NCI-H526 treated with DMSO at 0.1 percent for 48 hours (cell line): ENCODE measurements around the gene PALLD.

Source experiments
- DNase-seq: peaks from one replicate; lab custom pipeline; 2025; lab: John Stamatoyannopoulos, UW

PALLD gene

DNA sequence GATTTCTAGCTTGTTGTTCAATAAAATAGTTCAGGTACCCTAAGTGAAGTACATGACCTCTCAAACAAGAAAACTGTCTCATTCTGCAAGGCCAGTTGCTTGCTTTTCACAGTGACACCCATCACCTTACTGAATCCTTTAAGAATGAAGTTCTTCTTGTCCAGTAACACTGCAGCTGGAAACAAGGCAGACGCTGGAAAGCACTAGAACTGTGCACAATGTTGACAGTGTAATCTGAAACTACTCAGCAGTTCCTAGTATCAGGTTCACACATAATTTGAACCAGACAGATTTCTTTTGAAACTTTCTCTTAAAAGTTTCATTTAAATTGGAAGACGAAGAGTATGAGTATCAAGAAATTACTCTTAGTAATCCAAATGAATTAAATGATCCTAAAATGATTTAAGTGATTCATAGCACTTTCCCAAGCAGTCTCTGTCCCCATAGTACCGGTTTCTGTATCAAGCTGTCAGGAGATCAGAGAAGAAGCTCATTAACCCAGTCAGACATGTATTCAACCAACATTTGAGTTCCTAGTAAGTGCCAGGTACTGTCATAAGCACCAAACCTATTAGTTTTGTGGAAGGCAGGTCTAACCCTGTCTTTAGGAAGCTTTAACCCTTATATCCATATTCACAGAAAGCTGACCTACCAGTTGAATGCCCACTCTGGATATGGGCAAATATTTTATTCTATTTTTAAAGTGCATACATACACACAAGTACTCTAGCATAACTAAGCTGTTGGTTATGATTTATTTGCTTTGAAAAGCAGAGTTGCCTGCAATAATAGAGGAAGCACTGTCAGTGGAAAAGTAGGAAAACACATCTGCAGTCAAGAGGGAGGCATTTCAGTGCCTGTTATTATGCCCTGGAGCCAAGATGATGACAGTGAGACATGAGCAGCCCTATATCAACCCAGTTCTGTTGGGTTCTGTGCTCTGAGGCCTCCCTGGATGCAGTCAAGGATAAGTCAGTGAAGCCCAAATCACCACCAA is 63.6 kb downstream of the PALLD start:
- DNase-seq, result no peak

- peak; percentile 48 for DNase-seq
These were observed 65.3 kb downstream of the PALLD start for GRCh38 chr4:168562041-168562571.

GRCh38 chr4:168564023-168564422 is 67.2 kb downstream of the PALLD start:
- no peak for DNase-seq

- DNase-seq, result no peak
These were observed 68.3 kb downstream of the PALLD start for GRCh38 chr4:168565130-168565529.

GRCh38 chr4:168566726-168567125 is 69.9 kb downstream of the PALLD start:
- DNase-seq, result no peak

GRCh38 chr4:168569066-168569930 is 72.4 kb downstream of the PALLD start:
- peak; percentile 31 for DNase-seq

- peak; percentile 31 for DNase-seq
These were observed 73.1 kb downstream of the PALLD start for GRCh38 chr4:168569931-168570276.

- no peak for DNase-seq
These were observed 73.6 kb downstream of the PALLD start for GRCh38 chr4:168570466-168570865.

GRCh38 chr4:168572002-168572401 is 75.2 kb downstream of the PALLD start:
- DNase-seq, result no peak

DNA sequence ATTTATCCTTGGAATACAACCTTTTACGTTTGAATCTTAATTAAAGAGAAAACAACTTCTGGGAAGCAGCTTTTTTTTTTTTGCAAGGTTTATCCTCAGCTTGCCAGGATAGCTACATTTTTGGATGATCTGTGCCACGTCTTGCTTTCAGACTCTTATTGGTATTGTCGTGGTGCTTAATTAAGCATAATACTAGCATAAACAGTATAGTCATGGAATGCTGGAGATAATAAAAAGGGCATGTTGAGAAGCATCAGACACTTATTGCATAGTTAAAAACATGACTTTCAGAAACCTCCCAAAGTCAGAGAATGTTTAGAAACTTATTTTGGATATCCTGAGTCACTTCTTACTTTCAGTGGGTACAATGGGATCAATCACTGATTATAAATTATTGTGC is 77.0 kb downstream of the PALLD start:
- DNase-seq, result no peak

- no peak for DNase-seq
These were observed 77.9 kb downstream of the PALLD start for GRCh38 chr4:168574581-168575295.

DNA sequence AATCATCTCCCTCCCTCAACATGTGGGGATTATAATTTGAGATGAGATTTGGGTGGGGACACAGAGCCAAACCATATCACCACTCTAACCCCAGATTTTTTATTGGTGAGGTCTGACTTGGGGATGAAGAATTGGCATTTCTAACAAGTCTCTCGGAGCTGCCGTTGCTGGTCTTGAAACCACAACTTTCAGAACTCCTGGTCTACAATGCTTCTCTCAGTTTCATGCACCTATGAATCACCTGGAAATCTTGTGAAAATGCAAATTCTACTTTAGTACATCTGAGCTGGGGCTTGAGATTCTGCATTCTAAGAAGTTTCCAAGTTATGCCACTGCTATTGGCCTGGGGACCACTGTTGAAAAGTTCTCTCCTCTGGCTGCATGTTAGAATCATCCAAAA is 78.6 kb downstream of the PALLD start:
- no peak for DNase-seq

DNA sequence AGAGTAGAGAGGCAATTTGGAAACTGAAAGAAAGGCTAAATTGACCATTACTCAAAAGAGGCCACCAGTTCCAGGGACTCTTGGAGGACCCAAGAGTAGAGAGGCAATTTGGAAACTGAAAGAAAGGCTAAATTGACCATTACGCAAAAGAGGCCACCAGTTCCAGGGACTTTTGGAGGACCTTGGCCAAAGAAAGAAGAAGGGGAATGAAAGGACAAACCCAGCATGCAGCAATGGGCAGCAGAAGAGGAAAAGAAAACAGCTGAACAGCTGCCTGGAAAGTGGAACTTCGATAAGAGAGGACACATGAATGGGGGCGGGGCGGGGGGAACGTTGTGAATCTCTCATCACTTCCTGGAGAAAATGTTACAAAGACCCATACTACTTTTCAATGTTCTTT is 80.8 kb downstream of the PALLD start:
- DNase-seq, result no peak

DNA sequence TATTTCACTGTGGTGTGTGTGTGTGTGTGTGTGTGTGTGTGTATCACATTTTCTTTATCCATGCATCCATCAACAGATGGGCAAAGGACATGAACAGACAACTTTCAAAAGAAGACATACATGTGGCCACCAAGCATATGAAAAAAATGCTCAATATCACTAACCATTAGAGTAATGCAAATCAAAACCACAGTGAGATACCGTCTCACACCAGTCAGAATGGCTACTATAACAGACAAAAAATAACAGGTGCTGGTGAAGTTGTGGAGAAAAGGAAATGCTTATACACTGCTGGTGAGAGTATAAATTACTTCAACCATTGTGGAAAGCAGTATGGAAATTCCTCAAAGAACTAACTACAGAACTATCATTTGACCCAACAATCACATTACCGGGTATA is 83.4 kb downstream of the PALLD start:
- DNase-seq, result no peak

DNA sequence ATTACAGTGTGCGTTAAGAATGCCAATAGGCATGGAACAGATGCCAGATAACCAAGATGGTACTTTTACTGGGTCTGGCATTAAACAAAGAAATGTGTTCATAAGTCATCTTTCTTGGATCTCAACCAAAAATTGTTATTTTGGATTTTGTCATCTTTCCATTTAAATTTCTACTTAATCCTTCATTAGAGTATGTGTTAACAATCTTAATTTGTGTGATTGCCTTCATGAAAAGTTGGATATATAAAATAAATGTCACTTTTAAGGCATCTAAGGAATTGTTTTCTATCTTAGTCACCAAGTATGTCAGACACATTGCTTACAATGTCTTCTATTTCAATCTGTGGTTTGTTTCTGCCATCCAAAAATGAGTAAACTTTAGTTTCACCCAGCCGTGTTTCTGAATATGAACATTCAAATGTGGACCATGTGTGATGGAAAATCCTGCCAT is 87.5 kb downstream of the PALLD start:
- DNase-seq, result no peak

- DNase-seq, result peak; percentile 15
These were observed 88.6 kb downstream of the PALLD start for GRCh38 chr4:168585168-168586091.

DNA sequence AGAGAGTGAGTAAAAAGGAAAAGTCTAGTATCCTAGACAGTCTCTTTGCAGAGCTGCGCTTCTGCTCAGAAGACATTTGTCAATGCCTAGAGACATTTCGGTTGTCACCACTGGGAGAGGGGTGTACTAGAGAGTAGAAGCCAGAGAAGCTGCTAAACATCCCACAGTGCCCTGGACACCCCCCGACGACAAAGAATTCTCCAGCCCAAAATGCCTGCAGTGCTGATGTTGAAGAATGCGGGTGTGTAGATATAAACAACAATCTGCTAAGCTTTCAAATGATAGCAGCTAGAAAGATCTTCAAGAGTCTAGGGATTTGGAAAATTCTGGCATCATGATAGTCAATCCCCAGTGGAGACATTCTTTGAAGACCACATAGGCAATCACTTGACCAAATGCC is 90.1 kb downstream of the PALLD start:
- no peak for DNase-seq

- no peak for DNase-seq
These were observed 90.7 kb downstream of the PALLD start for GRCh38 chr4:168587411-168588125.

GRCh38 chr4:168588916-168589531 is 92.2 kb downstream of the PALLD start:
- DNase-seq, result no peak

GRCh38 chr4:168592676-168593075 is 95.8 kb downstream of the PALLD start:
- no peak for DNase-seq
